ENCODE results near the gene TCERG1L.

GRCh38 chr10:131137223-131137622 is 174.3 kb downstream of the TCERG1L start:
- TF ChIP-seq GABPA (IDR thresholded peaks at IDR 0.05; ENCODE audit: low read depth): no peak
- TF ChIP-seq POLR2AphosphoS5 (IDR thresholded peaks at IDR 0.05; ENCODE audit: low read depth): no peak
